COLO668 (cell line): Measurements from ENCODE around the gene PADI3.
A peak's percentile ranks its signal among the peaks of the same experiment; 100 is the strongest.

Source experiments
- DNase-seq: peaks from one replicate; lab custom pipeline; 2025; ENCODE audit not compliant: unreplicated experiment; lab: John Stamatoyannopoulos, UW

PADI3 gene

GRCh38 chr1:17215545-17215890 is 33.4 kb upstream of the PADI3 start:
- no peak for DNase-seq

- DNase-seq = no peak
Measured at GRCh38 chr1:17216078-17216477, 32.8 kb upstream of the PADI3 start.

- no peak for DNase-seq
Measured at GRCh38 chr1:17217607-17218006, 31.3 kb upstream of the PADI3 start.

GRCh38 chr1:17218939-17219338 is 30.0 kb upstream of the PADI3 start:
- DNase-seq = peak; percentile 44

- DNase-seq = no peak
Measured at GRCh38 chr1:17220287-17220686, 28.6 kb upstream of the PADI3 start.

- DNase-seq = no peak
Measured at GRCh38 chr1:17222557-17222956, 26.3 kb upstream of the PADI3 start.

- DNase-seq = no peak
Measured at GRCh38 chr1:17224434-17224833, 24.5 kb upstream of the PADI3 start.

- no peak for DNase-seq
Measured at GRCh38 chr1:17225140-17225539, 23.8 kb upstream of the PADI3 start.

GRCh38 chr1:17227358-17227915 is 21.5 kb upstream of the PADI3 start:
- no peak for DNase-seq

- DNase-seq = no peak
Measured at GRCh38 chr1:17228619-17229018, 20.3 kb upstream of the PADI3 start.

GRCh38 chr1:17229379-17229778 is 19.5 kb upstream of the PADI3 start:
- no peak for DNase-seq

- DNase-seq = no peak
Measured at GRCh38 chr1:17230106-17230505, 18.8 kb upstream of the PADI3 start.

- no peak for DNase-seq
Measured at GRCh38 chr1:17230671-17231310, 18.1 kb upstream of the PADI3 start.

- DNase-seq = peak; percentile 45
Measured at GRCh38 chr1:17232759-17233661, 15.9 kb upstream of the PADI3 start.

- DNase-seq = peak; percentile 55
Measured at GRCh38 chr1:17233675-17234320, 15.1 kb upstream of the PADI3 start.

- no peak for DNase-seq
Measured at GRCh38 chr1:17234405-17234804, 14.5 kb upstream of the PADI3 start.

GRCh38 chr1:17235135-17235885 is 13.6 kb upstream of the PADI3 start:
- DNase-seq = no peak

- DNase-seq = peak; percentile 95
Measured at GRCh38 chr1:17236779-17237560, 11.9 kb upstream of the PADI3 start.

GRCh38 chr1:17237561-17237903 is 11.4 kb upstream of the PADI3 start:
- no peak for DNase-seq

GRCh38 chr1:17239420-17239819 is 9.5 kb upstream of the PADI3 start:
- DNase-seq = peak; percentile 56
